Activated CD8-positive, alpha-beta T cell treated with anti-CD3 and anti-CD28 coated beads, Interleukin-2, amount 10 ng/mL, durations not matched to agents 7 days and 5 days (primary cell): Measurements from ENCODE around the gene NCBP1. TPM values are rescaled to one million over a fixed set of nuclear protein-coding genes. Genes with fewer than 3 reads are reported as not detected.

Source experiments
- ATAC-seq: fragments of 150-1000 bp; cut with Tn5 transposase; one replicate; pipeline ENCODE4 v1.10.0; 2021; ENCODE audit warnings: moderate library complexity
- CTCF ChIA-PET: fragments of 350-600 bp; sonication (Branson Sonifier 250); formaldehyde crosslinking; loops from one replicate; lab custom pipeline; 2021; ENCODE audit warnings: antibody characterized with exemption; lab: Charles Lee
- POLR2A ChIA-PET: fragments of 350-600 bp; sonication (Branson Sonifier 250); formaldehyde crosslinking; loops from one replicate; lab custom pipeline; 2021; ENCODE audit warnings: antibody characterized with exemption; lab: Charles Lee
- DNase-seq: peaks from one replicate; pipeline ENCODE4 v3.0.0-alpha.2; 2020
- H3K27ac Mint-ChIP-seq: one replicate; pipeline ENCODE4 v1.8.0; 2021; ENCODE audit warnings: mild to moderate bottlenecking, mixed read lengths
- H3K27me3 Mint-ChIP-seq: one replicate; pipeline ENCODE4 v1.8.0; 2021; ENCODE audit warnings: low read depth, mixed read lengths
- H3K36me3 Mint-ChIP-seq: one replicate; pipeline ENCODE4 v1.8.0; 2021; ENCODE audit warnings: low read depth, mixed read lengths
- H3K4me1 Mint-ChIP-seq: one replicate; pipeline ENCODE4 v1.8.0; 2021; ENCODE audit warnings: low read depth, mixed read lengths
- H3K4me3 Mint-ChIP-seq: one replicate; pipeline ENCODE4 v1.8.0; 2021; ENCODE audit warnings: mild to moderate bottlenecking, mixed read lengths
- H3K9me3 Mint-ChIP-seq: one replicate; pipeline ENCODE4 v1.8.0; 2022; ENCODE audit warnings: mixed read lengths; ENCODE audit not compliant: insufficient read depth
- total RNA-seq, 2 experiments: library from RNA; stranded (reverse); gene quantifications; one replicate each; pipeline ENCODE4 v1.2.3, GENCODE V29; 2021

NCBP1 gene
- total RNA-seq, 2 experiments from 2014 or later: 45.1 to 45.9 TPM

GRCh38 chr9:97645720-97646119 lies 12.1 kb downstream of the NCBP1 start:
- ATAC-seq (no peak), DNase-seq (no peak)
- Mint-ChIP-seq H3K9me3 (no peaks in the 10 kb centered on the region), H3K4me3 (no peak overlapping the region), H3K36me3 (peaks cover 45% of the 10 kb centered on the region), H3K27ac (no peak overlapping the region), H3K4me1 (no peaks in the 10 kb centered on the region), H3K27me3 (no peaks in the 10 kb centered on the region)
- CTCF ChIA-PET: interaction anchor here (0.8 to 2.3 kb wide), 3 partner anchors 11 to 31 kb away, joined by 4 to 10 read pairs (median 4); partner anchors contain the start of genes NCBP1 and TSTD2
- POLR2A ChIA-PET: interaction anchor here (0.8 to 1.6 kb wide), 3 partner anchors 8 to 12 kb away, joined by 3 to 8 read pairs (median 3); partner anchors contain the start of genes NCBP1 and TSTD2

- ChIA-PET POLR2A (no interaction called here), CTCF (interaction anchor here (1.0 kb wide), 1 partner anchor 8 kb away, joined by 3 read pairs; no protein-coding TSS in a partner anchor)
- H3K27me3 Mint-ChIP-seq: no peaks in the 10 kb centered on the region
These were observed 14.4 kb downstream of the NCBP1 start for GRCh38 chr9:97647996-97648395.

GRCh38 chr9:97651646-97652045 lies 18.0 kb downstream of the NCBP1 start:
- no peak for DNase-seq
- ChIA-PET POLR2A (no interaction called here), CTCF (interaction anchor here (1.2 kb wide), 1 partner anchor 53 kb away, joined by 4 read pairs; no protein-coding TSS in a partner anchor)
- peaks cover 54% of the 10 kb centered on the region for H3K36me3 Mint-ChIP-seq
- H3K4me3 Mint-ChIP-seq: no peak overlapping the region
- no peak for ATAC-seq
- H3K9me3 Mint-ChIP-seq: no peaks in the 10 kb centered on the region
- H3K27ac Mint-ChIP-seq: no peak overlapping the region
- peaks cover 4% of the 10 kb centered on the region for H3K4me1 Mint-ChIP-seq
- H3K27me3 Mint-ChIP-seq: no peaks in the 10 kb centered on the region

More at GRCh38 chr9:97647996-97648395, 14.4 kb downstream of the NCBP1 start:
- DNase-seq (no peak), ATAC-seq (no peak)
- peaks cover 4% of the 10 kb centered on the region for H3K4me1 Mint-ChIP-seq
- H3K36me3 Mint-ChIP-seq: peaks cover 43% of the 10 kb centered on the region
- H3K4me3 Mint-ChIP-seq: no peak overlapping the region
- peak overlapping the region; percentile 0 for H3K27ac Mint-ChIP-seq
- no peaks in the 10 kb centered on the region for H3K9me3 Mint-ChIP-seq

- ATAC-seq (no peak), DNase-seq (no peak)
- Mint-ChIP-seq H3K27me3 (no peaks in the 10 kb centered on the region), H3K36me3 (peaks cover 70% of the 10 kb centered on the region), H3K27ac (no peak overlapping the region), H3K4me1 (no peaks in the 10 kb centered on the region), H3K9me3 (no peaks in the 10 kb centered on the region), H3K4me3 (no peak overlapping the region)
- ChIA-PET CTCF (interaction anchor here (1.0 to 1.3 kb wide), 2 partner anchors 18 to 20 kb away, joined by 3 to 4 read pairs; no protein-coding TSS in a partner anchor), POLR2A (no interaction called here)
These were observed 25.1 kb downstream of the NCBP1 start for GRCh38 chr9:97658707-97659106.

GRCh38 chr9:97659771-97660170 lies 26.1 kb downstream of the NCBP1 start:
- H3K9me3 Mint-ChIP-seq: no peaks in the 10 kb centered on the region
- no peaks in the 10 kb centered on the region for H3K27me3 Mint-ChIP-seq
- CTCF ChIA-PET: interaction anchor here (1.0 kb wide), 1 partner anchor 20 kb away, joined by 3 read pairs; no protein-coding TSS in a partner anchor
- POLR2A ChIA-PET: no interaction called here
- no peak for ATAC-seq
- DNase-seq: no peak
- no peaks in the 10 kb centered on the region for H3K4me1 Mint-ChIP-seq
- no peak overlapping the region for H3K4me3 Mint-ChIP-seq
- H3K27ac Mint-ChIP-seq: no peak overlapping the region
- peaks cover 72% of the 10 kb centered on the region for H3K36me3 Mint-ChIP-seq

GRCh38 chr9:97660340-97660739 lies 26.7 kb downstream of the NCBP1 start:
- CTCF ChIA-PET: no interaction called here
- Mint-ChIP-seq H3K36me3 (peaks cover 76% of the 10 kb centered on the region), H3K9me3 (no peaks in the 10 kb centered on the region), H3K27me3 (no peaks in the 10 kb centered on the region), H3K27ac (no peak overlapping the region), H3K4me1 (no peaks in the 10 kb centered on the region), H3K4me3 (no peak overlapping the region)
- DNase-seq: no peak
- POLR2A ChIA-PET: no interaction called here
- ATAC-seq: no peak

- Mint-ChIP-seq H3K36me3 (peaks cover 74% of the 10 kb centered on the region), H3K27ac (no peak overlapping the region), H3K4me1 (peaks cover 2% of the 10 kb centered on the region), H3K27me3 (no peaks in the 10 kb centered on the region), H3K9me3 (no peaks in the 10 kb centered on the region), H3K4me3 (no peak overlapping the region)
- ChIA-PET POLR2A (no interaction called here), CTCF (interaction anchor here (0.8 kb wide), 1 partner anchor 20 kb away, joined by 3 read pairs; no protein-coding TSS in a partner anchor)
- DNase-seq (no peak), ATAC-seq (no peak)
These were observed 27.2 kb downstream of the NCBP1 start for GRCh38 chr9:97660847-97661246.

- DNase-seq (no peak), ATAC-seq (no peak)
- H3K36me3 Mint-ChIP-seq: peaks cover 77% of the 10 kb centered on the region
- no peak overlapping the region for H3K4me3 Mint-ChIP-seq
- CTCF ChIA-PET: no interaction called here
- peaks cover 16% of the 10 kb centered on the region for H3K4me1 Mint-ChIP-seq
- H3K27ac Mint-ChIP-seq: no peak overlapping the region
- POLR2A ChIA-PET: no interaction called here
- H3K9me3 Mint-ChIP-seq: no peaks in the 10 kb centered on the region
- H3K27me3 Mint-ChIP-seq: no peaks in the 10 kb centered on the region
These were observed 32.1 kb downstream of the NCBP1 start for GRCh38 chr9:97665742-97666141.

GRCh38 chr9:97666907-97667686 lies 33.5 kb downstream of the NCBP1 start:
- POLR2A ChIA-PET: interaction anchor here (1.2 kb wide), 1 partner anchor 34 kb away, joined by 3 read pairs; the partner anchor contains the start of genes NCBP1 and TSTD2
- Mint-ChIP-seq H3K9me3 (no peaks in the 10 kb centered on the region), H3K27ac (peak overlapping the region; percentile 82), H3K4me1 (peaks cover 16% of the 10 kb centered on the region), H3K4me3 (no peak overlapping the region), H3K27me3 (no peaks in the 10 kb centered on the region), H3K36me3 (peaks cover 81% of the 10 kb centered on the region)
- CTCF ChIA-PET: interaction anchor here (0.6 kb wide), 1 partner anchor 28 kb away, joined by 3 read pairs; no protein-coding TSS in a partner anchor
- no peak for ATAC-seq
- no peak for DNase-seq

GRCh38 chr9:97668485-97668884 lies 34.9 kb downstream of the NCBP1 start:
- DNase-seq: no peak
- Mint-ChIP-seq H3K27me3 (no peaks in the 10 kb centered on the region), H3K4me3 (no peak overlapping the region), H3K27ac (no peak overlapping the region), H3K36me3 (peaks cover 78% of the 10 kb centered on the region), H3K4me1 (peaks cover 16% of the 10 kb centered on the region), H3K9me3 (no peaks in the 10 kb centered on the region)
- no peak for ATAC-seq
- POLR2A ChIA-PET: no interaction called here
- CTCF ChIA-PET: no interaction called here

- ATAC-seq: no peak
- Mint-ChIP-seq H3K27me3 (no peaks in the 10 kb centered on the region), H3K4me1 (peaks cover 16% of the 10 kb centered on the region), H3K4me3 (no peak overlapping the region), H3K9me3 (no peaks in the 10 kb centered on the region), H3K36me3 (peaks cover 79% of the 10 kb centered on the region), H3K27ac (no peak overlapping the region)
- ChIA-PET POLR2A (no interaction called here), CTCF (interaction anchor here (1.1 kb wide), 1 partner anchor 32 kb away, joined by 3 read pairs; no protein-coding TSS in a partner anchor)
- no peak for DNase-seq
These were observed 37.0 kb downstream of the NCBP1 start for GRCh38 chr9:97670586-97670985.

- no peak for ATAC-seq
- ChIA-PET CTCF (no interaction called here), POLR2A (no interaction called here)
- Mint-ChIP-seq H3K4me3 (no peak overlapping the region), H3K36me3 (peaks cover 74% of the 10 kb centered on the region), H3K9me3 (no peaks in the 10 kb centered on the region), H3K27ac (no peak overlapping the region), H3K4me1 (no peaks in the 10 kb centered on the region), H3K27me3 (no peaks in the 10 kb centered on the region)
- no peak for DNase-seq
These were observed 38.8 kb downstream of the NCBP1 start for GRCh38 chr9:97672403-97672802.
